ENCODE results near the gene MYO1A. TPM values are rescaled to one million over a fixed set of nuclear protein-coding genes. Genes with fewer than 3 reads are reported as not detected.

The MYO1A gene
- total and polyA plus RNA-seq, 9 donors: 0.05 to 11.0 (median 0.18) TPM

- no peak for DNase-seq
- peaks cover 2% of the 10 kb centered on the region for H3K27me3 ChIP-seq (ENCODE audit: control insufficient read depth, insufficient read depth, low read length)
- no CpG with 5 or more reads among the region's 1 CpG for WGBS (ENCODE audit: insufficient coverage)
- no peaks in the 10 kb centered on the region for H3K36me3 ChIP-seq (ENCODE audit: control insufficient read depth, insufficient read depth, low read length)
- no peak overlapping the region for H3K27ac ChIP-seq (ENCODE audit: low read length)
- no peak overlapping the region for H3K4me3 ChIP-seq (ENCODE audit: low read length)
- H3K4me1 ChIP-seq (ENCODE audit: control insufficient read depth, insufficient read depth, low read length): peaks cover 16% of the 10 kb centered on the region
- H3K9me3 ChIP-seq (replicated peaks; ENCODE audit: control insufficient read depth, low read depth, low read length): no peaks in the 10 kb centered on the region
These were observed 1.9 kb downstream of the MYO1A start for GRCh38 chr12:57047981-57048380.

- 76% methylated on average over 4 of the region's 10 CpGs for WGBS (ENCODE audit: insufficient coverage)
- Histone ChIP-seq H3K36me3 (ENCODE audit: control insufficient read depth, insufficient read depth, low read length) (no peaks in the 10 kb centered on the region), H3K4me1 (ENCODE audit: control insufficient read depth, insufficient read depth, low read length) (peaks cover 16% of the 10 kb centered on the region), H3K27me3 (ENCODE audit: control insufficient read depth, insufficient read depth, low read length) (peaks cover 2% of the 10 kb centered on the region), H3K27ac (ENCODE audit: low read length) (no peak overlapping the region), H3K4me3 (ENCODE audit: low read length) (no peak overlapping the region), H3K9me3 (replicated peaks; ENCODE audit: control insufficient read depth, low read depth, low read length) (no peaks in the 10 kb centered on the region)
- DNase-seq: peak; percentile 29
These were observed 2.7 kb downstream of the MYO1A start for GRCh38 chr12:57046947-57047890.

DNA sequence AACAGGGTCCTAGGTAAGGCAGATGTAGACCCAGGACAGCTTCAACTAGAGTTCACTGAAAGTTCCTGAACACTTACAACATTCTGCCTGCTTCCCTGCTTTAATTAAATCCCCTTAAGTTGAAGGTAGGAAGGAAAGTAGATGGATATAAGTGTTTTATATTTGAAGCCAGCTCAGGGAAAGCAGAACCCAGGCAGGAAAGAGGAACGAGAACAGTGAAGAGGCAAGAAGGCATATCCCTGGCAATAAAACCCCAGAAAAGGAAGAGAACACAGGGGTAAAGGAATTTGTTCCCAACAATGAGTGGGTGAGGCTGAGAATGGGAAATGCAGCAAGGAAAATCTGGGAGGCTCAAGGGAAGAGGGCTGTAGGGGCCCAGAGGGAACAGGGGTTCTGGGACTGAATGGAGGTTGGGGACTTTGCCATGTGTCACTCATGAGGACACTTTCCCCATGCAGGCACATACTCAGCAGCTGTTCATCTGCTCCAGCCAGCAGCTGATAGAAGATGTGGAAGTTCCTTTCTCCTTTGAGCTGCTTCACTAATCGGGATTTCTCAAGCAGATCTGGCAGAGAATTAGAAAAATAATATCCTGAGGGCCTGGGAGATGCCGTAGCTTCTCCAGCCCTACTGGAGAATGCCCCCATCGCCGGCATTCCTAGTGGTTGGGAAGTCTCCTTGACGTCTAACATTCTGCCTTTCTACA is 3.7 kb downstream of the MYO1A start:
- Histone ChIP-seq H3K27me3 (ENCODE audit: control insufficient read depth, insufficient read depth, low read length) (peaks cover 2% of the 10 kb centered on the region), H3K4me3 (ENCODE audit: low read length) (no peak overlapping the region), H3K9me3 (replicated peaks; ENCODE audit: control insufficient read depth, low read depth, low read length) (no peaks in the 10 kb centered on the region), H3K27ac (ENCODE audit: low read length) (no peak overlapping the region), H3K4me1 (ENCODE audit: control insufficient read depth, insufficient read depth, low read length) (peaks cover 17% of the 10 kb centered on the region), H3K36me3 (ENCODE audit: control insufficient read depth, insufficient read depth, low read length) (no peaks in the 10 kb centered on the region)
- peak; percentile 30 for DNase-seq
- WGBS (ENCODE audit: insufficient coverage): 15% methylated on average over 1 of the region's 6 CpGs

GRCh38 chr12:57044889-57045288 is 5.0 kb downstream of the MYO1A start:
- H3K4me1 ChIP-seq (ENCODE audit: control insufficient read depth, insufficient read depth, low read length): peaks cover 24% of the 10 kb centered on the region
- H3K27me3 ChIP-seq (ENCODE audit: control insufficient read depth, insufficient read depth, low read length): peaks cover 2% of the 10 kb centered on the region
- H3K9me3 ChIP-seq (replicated peaks; ENCODE audit: control insufficient read depth, low read depth, low read length): no peaks in the 10 kb centered on the region
- no peaks in the 10 kb centered on the region for H3K36me3 ChIP-seq (ENCODE audit: control insufficient read depth, insufficient read depth, low read length)
- H3K4me3 ChIP-seq (ENCODE audit: low read length): no peak overlapping the region
- H3K27ac ChIP-seq (ENCODE audit: low read length): no peak overlapping the region
- DNase-seq: no peak
- 60% methylated on average over 1 of the region's 3 CpGs for WGBS (ENCODE audit: insufficient coverage)

DNA sequence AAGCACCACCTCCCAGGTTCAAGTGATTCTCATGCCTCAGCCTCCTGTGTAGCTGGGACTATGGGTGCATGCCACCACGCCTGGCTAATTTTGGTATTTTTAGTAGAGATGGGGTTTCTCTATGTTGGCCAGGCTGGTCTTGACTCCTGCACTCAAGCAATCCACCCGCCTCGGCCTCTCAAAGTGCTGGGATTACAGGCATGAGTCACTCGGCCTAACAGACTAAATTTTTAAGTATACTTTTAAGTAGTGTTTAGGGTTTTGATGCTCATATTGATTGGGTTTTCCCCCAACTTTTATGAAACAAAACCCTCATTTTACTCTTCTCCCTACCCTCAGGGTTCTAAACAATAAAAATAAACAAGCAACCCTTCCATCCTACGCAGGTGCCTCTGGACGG is 5.5 kb downstream of the MYO1A start:
- WGBS (ENCODE audit: insufficient coverage): no CpG with 5 or more reads among the region's 6 CpGs
- DNase-seq: no peak

DNA sequence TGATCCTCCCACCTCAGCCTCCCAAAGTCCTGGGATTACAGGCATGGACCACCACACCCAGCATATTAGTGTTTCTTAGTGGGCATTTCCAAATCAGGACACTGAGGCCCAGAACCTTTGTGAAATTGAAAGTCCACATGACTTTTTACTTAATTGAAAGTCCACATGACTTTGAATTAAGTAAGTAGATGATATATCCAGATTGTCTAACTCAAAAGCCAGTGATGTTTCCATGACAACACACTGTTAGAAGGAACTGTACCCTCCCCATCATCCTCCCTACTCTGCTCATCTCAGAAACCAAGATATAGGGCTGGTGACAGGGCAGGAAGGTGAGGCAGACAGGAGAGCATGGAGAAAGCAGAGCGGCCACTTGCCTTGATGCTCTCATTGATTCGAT is 7.2 kb downstream of the MYO1A start:
- H3K27ac ChIP-seq (ENCODE audit: low read length): no peak overlapping the region
- peaks cover under 1% of the 10 kb centered on the region for H3K27me3 ChIP-seq (ENCODE audit: control insufficient read depth, insufficient read depth, low read length)
- H3K9me3 ChIP-seq (replicated peaks; ENCODE audit: control insufficient read depth, low read depth, low read length): no peaks in the 10 kb centered on the region
- peak; percentile 68 for DNase-seq
- no peaks in the 10 kb centered on the region for H3K36me3 ChIP-seq (ENCODE audit: control insufficient read depth, insufficient read depth, low read length)
- WGBS (ENCODE audit: insufficient coverage): 75% methylated on average over 2 of the region's 2 CpGs
- H3K4me3 ChIP-seq (ENCODE audit: low read length): no peak overlapping the region
- H3K4me1 ChIP-seq (ENCODE audit: control insufficient read depth, insufficient read depth, low read length): peaks cover 23% of the 10 kb centered on the region

More for the DNA sequence above, 5.5 kb downstream of the MYO1A start:
- Histone ChIP-seq H3K9me3 (replicated peaks; ENCODE audit: control insufficient read depth, low read depth, low read length) (no peaks in the 10 kb centered on the region), H3K27ac (ENCODE audit: low read length) (no peak overlapping the region), H3K36me3 (ENCODE audit: control insufficient read depth, insufficient read depth, low read length) (no peaks in the 10 kb centered on the region), H3K4me1 (ENCODE audit: control insufficient read depth, insufficient read depth, low read length) (peaks cover 24% of the 10 kb centered on the region), H3K4me3 (ENCODE audit: low read length) (no peak overlapping the region), H3K27me3 (ENCODE audit: control insufficient read depth, insufficient read depth, low read length) (peaks cover 2% of the 10 kb centered on the region)

DNA sequence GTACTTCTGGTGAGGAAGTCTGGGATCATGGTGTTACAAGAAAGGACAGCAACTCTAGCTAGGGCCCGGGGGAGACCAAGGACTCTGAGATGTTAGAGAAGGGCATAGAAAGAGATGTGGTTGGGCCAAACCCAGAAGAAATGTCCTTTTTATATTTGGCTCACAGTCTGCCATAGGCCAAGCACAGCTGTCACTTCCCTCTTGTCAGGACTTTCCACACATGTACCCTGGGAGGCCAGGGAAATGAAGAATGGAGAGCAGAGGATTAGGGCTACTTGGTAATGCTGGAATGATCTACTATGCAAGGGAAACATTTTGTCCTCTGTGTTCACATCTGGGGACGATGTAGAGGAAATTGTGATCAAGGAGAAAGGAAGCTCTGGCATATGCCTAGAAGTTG is 9.2 kb downstream of the MYO1A start:
- WGBS (ENCODE audit: insufficient coverage): 14% methylated on average over 1 of the region's 2 CpGs
- no peaks in the 10 kb centered on the region for H3K36me3 ChIP-seq (ENCODE audit: control insufficient read depth, insufficient read depth, low read length)
- peaks cover 2% of the 10 kb centered on the region for H3K27me3 ChIP-seq (ENCODE audit: control insufficient read depth, insufficient read depth, low read length)
- H3K4me3 ChIP-seq (ENCODE audit: low read length): no peak overlapping the region
- no peaks in the 10 kb centered on the region for H3K9me3 ChIP-seq (replicated peaks; ENCODE audit: control insufficient read depth, low read depth, low read length)
- H3K4me1 ChIP-seq (ENCODE audit: control insufficient read depth, insufficient read depth, low read length): peaks cover 8% of the 10 kb centered on the region
- no peak overlapping the region for H3K27ac ChIP-seq (ENCODE audit: low read length)
- no peak for DNase-seq

GRCh38 chr12:57040211-57040610 is 9.7 kb downstream of the MYO1A start:
- H3K36me3 ChIP-seq (ENCODE audit: control insufficient read depth, insufficient read depth, low read length): no peaks in the 10 kb centered on the region
- H3K9me3 ChIP-seq (replicated peaks; ENCODE audit: control insufficient read depth, low read depth, low read length): no peaks in the 10 kb centered on the region
- no peak overlapping the region for H3K27ac ChIP-seq (ENCODE audit: low read length)
- DNase-seq: no peak
- WGBS (ENCODE audit: insufficient coverage): no CpG with 5 or more reads among the region's 4 CpGs
- peaks cover 8% of the 10 kb centered on the region for H3K4me1 ChIP-seq (ENCODE audit: control insufficient read depth, insufficient read depth, low read length)
- H3K27me3 ChIP-seq (ENCODE audit: control insufficient read depth, insufficient read depth, low read length): peaks cover 2% of the 10 kb centered on the region
- no peak overlapping the region for H3K4me3 ChIP-seq (ENCODE audit: low read length)

DNA sequence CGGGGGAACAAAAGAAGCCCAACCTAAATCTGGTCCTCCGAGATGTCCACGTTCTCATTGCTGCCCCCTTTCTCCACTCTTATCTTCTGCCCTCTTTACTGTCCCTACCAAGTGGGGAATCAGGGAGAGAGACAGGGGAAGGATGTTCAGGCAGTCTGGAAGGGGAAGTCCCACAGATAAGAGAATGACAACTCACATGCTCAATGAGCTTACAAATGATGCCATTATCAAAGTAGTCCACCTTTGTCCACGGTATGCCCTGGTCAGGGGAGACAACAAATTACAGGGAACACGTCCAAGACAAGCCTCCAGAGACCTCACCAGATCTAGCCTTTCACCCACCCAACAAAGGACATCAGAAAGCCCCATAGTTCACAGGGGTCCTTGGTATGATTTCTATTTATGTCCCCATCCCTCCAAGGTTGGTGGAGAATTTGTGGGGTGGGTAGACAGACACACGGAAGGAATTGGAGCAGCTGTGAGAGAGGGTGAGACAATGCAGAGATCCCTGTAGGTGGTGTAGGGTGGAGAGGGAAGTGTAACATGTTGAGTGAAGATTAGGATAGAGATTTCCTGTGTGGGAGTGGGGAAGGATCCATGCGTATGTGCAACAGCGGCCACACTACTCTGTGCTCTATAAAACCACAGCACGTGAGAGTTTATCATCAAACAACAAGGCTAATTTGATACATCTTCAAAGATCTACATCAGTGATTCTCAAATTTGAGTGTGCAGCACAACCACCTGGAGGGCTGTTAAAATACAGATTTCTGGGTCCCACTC is 10.7 kb downstream of the MYO1A start:
- WGBS (ENCODE audit: insufficient coverage): 30% methylated on average over 2 of the region's 9 CpGs
- no peak overlapping the region for H3K27ac ChIP-seq (ENCODE audit: low read length)
- H3K36me3 ChIP-seq (ENCODE audit: control insufficient read depth, insufficient read depth, low read length): no peaks in the 10 kb centered on the region
- H3K4me3 ChIP-seq (ENCODE audit: low read length): no peak overlapping the region
- DNase-seq: no peak
- H3K4me1 ChIP-seq (ENCODE audit: control insufficient read depth, insufficient read depth, low read length): peaks cover 8% of the 10 kb centered on the region
- H3K9me3 ChIP-seq (replicated peaks; ENCODE audit: control insufficient read depth, low read depth, low read length): no peaks in the 10 kb centered on the region
- H3K27me3 ChIP-seq (ENCODE audit: control insufficient read depth, insufficient read depth, low read length): peaks cover 2% of the 10 kb centered on the region

DNA sequence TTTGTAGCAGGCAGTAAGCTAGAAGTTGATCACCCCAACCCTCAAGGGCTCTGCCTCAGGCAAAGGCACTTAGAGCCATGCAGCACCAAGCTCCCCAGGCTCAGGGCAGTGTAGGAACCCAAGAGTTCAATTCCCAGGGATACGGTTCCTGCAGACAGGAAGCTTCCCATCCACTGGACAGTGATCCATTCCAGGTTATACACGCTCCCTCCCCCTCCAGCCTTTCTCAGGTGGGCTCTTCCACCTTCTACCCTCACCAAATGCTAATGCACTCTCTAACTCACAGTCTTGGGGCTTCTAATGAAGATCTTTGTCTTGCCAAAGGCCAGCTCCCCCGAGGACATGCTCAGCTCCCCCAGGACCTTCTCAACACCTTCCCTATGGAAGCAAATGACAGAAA is 12.7 kb downstream of the MYO1A start:
- H3K4me1 ChIP-seq (ENCODE audit: control insufficient read depth, insufficient read depth, low read length): peaks cover 8% of the 10 kb centered on the region
- no peak overlapping the region for H3K27ac ChIP-seq (ENCODE audit: low read length)
- H3K36me3 ChIP-seq (ENCODE audit: control insufficient read depth, insufficient read depth, low read length): no peaks in the 10 kb centered on the region
- DNase-seq: no peak
- 55% methylated on average over 3 of the region's 3 CpGs for WGBS (ENCODE audit: insufficient coverage)
- H3K27me3 ChIP-seq (ENCODE audit: control insufficient read depth, insufficient read depth, low read length): peaks cover 2% of the 10 kb centered on the region
- no peaks in the 10 kb centered on the region for H3K9me3 ChIP-seq (replicated peaks; ENCODE audit: control insufficient read depth, low read depth, low read length)
- no peak overlapping the region for H3K4me3 ChIP-seq (ENCODE audit: low read length)
